ENCODE results near the gene GYPE.
"Not testable (repeated sequence)": the region's sequence is repeated elsewhere in the genome, so short reads cannot be mapped to it uniquely, and the experiment has no call there.

DNA sequence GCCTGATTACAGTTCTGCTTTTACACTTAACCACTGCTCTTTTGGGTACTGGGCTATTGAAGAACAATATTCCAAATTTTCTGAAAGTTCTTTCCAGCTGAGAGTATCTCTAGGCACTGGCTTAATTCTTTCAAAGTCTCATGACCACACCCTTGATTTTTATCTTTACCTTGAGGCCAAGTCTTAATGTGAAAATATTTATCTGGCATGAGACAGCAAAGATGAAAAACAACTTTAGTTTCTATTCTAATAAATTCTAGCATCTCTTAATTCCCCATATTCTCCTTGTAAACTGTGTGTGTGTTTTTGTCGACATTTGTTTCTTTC lies 61.9 kb downstream of the GYPE start:
- not testable (repeated sequence) for TF ChIP-seq CTCF (IDR thresholded peaks at IDR 0.05; ENCODE audit: insufficient read depth, low read depth, low read length); EZH2 (IDR thresholded peaks at IDR 0.05; ENCODE audit: insufficient read depth, low read length)

Measured in astrocyte (in vitro differentiated cells and primary cell).